ENCODE data around the gene CA9.

The CA9 gene

GRCh38 chr9:35679091-35679490 lies 5.4 kb downstream of the CA9 start:
- H3K27ac Mint-ChIP-seq: no peak overlapping the region
- no peak overlapping the region for H3K4me3 Mint-ChIP-seq

DNA sequence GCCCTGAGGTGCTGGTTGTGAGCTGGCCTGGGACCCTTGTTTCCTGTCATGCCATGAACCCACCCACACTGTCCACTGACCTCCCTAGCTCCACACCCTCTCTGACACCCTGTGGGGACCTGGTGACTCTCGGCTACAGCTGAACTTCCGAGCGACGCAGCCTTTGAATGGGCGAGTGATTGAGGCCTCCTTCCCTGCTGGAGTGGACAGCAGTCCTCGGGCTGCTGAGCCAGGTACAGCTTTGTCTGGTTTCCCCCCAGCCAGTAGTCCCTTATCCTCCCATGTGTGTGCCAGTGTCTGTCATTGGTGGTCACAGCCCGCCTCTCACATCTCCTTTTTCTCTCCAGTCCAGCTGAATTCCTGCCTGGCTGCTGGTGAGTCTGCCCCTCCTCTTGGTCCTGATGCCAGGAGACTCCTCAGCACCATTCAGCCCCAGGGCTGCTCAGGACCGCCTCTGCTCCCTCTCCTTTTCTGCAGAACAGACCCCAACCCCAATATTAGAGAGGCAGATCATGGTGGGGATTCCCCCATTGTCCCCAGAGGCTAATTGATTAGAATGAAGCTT lies 6.1 kb downstream of the CA9 start:
- Mint-ChIP-seq H3K9me3 (no peaks in the 10 kb centered on the region), H3K36me3 (ENCODE audit: low read depth) (no peaks in the 10 kb centered on the region), H3K27ac (no peak overlapping the region), H3K27me3 (peaks cover 5% of the 10 kb centered on the region), H3K4me3 (no peak overlapping the region), H3K4me1 (ENCODE audit: low read depth) (peaks cover 11% of the 10 kb centered on the region)
- no peak for DNase-seq

More at GRCh38 chr9:35679091-35679490, 5.4 kb downstream of the CA9 start:
- Mint-ChIP-seq H3K9me3 (no peaks in the 10 kb centered on the region), H3K36me3 (ENCODE audit: low read depth) (no peaks in the 10 kb centered on the region), H3K27me3 (peaks cover 10% of the 10 kb centered on the region), H3K4me1 (ENCODE audit: low read depth) (peaks cover 15% of the 10 kb centered on the region)
- DNase-seq: no peak

DNA sequence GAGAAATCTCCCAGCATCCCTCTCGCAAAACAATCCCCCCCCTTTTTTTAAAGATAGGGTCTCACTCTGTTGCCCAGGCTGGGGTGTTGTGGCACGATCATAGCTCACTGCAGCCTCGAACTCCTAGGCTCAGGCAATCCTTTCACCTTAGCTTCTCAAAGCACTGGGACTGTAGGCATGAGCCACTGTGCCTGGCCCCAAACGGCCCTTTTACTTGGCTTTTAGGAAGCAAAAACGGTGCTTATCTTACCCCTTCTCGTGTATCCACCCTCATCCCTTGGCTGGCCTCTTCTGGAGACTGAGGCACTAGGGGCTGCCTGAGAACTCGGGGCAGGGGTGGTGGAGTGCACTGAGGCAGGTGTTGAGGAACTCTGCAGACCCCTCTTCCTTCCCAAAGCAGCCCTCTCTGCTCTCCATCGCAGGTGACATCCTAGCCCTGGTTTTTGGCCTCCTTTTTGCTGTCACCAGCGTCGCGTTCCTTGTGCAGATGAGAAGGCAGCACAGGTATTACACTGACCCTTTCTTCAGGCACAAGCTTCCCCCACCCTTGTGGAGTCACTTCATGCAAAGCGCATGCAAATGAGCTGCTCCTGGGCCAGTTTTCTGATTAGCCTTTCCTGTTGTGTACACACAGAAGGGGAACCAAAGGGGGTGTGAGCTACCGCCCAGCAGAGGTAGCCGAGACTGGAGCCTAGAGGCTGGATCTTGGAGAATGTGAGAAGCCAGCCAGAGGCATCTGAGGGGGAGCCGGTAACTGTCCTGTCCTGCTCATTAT lies 6.8 kb downstream of the CA9 start:
- no peak for DNase-seq
- no peaks in the 10 kb centered on the region for H3K36me3 Mint-ChIP-seq (ENCODE audit: low read depth)
- no peaks in the 10 kb centered on the region for H3K9me3 Mint-ChIP-seq
- peaks cover 5% of the 10 kb centered on the region for H3K27me3 Mint-ChIP-seq
- H3K4me1 Mint-ChIP-seq (ENCODE audit: low read depth): peaks cover 8% of the 10 kb centered on the region
- H3K27ac Mint-ChIP-seq: no peak overlapping the region
- H3K4me3 Mint-ChIP-seq: no peak overlapping the region

GRCh38 chr9:35681341-35682002 lies 7.7 kb downstream of the CA9 start:
- no peaks in the 10 kb centered on the region for H3K9me3 Mint-ChIP-seq
- no peak for DNase-seq
- H3K4me3 Mint-ChIP-seq: no peak overlapping the region
- no peaks in the 10 kb centered on the region for H3K36me3 Mint-ChIP-seq (ENCODE audit: low read depth)
- H3K27me3 Mint-ChIP-seq: peaks cover 1% of the 10 kb centered on the region
- no peak overlapping the region for H3K27ac Mint-ChIP-seq
- H3K4me1 Mint-ChIP-seq (ENCODE audit: low read depth): peaks cover 3% of the 10 kb centered on the region

GRCh38 chr9:35682051-35682450 lies 8.3 kb downstream of the CA9 start:
- no peak for DNase-seq
- Mint-ChIP-seq H3K4me3 (no peak overlapping the region), H3K27ac (no peak overlapping the region), H3K27me3 (no peaks in the 10 kb centered on the region), H3K9me3 (no peaks in the 10 kb centered on the region), H3K36me3 (ENCODE audit: low read depth) (no peaks in the 10 kb centered on the region), H3K4me1 (ENCODE audit: low read depth) (peaks cover 2% of the 10 kb centered on the region)

GRCh38 chr9:35682520-35683315 lies 9.0 kb downstream of the CA9 start:
- no peaks in the 10 kb centered on the region for H3K27me3 Mint-ChIP-seq
- H3K4me3 Mint-ChIP-seq: no peak overlapping the region
- H3K36me3 Mint-ChIP-seq (ENCODE audit: low read depth): no peaks in the 10 kb centered on the region
- H3K4me1 Mint-ChIP-seq (ENCODE audit: low read depth): peaks cover 2% of the 10 kb centered on the region
- H3K27ac Mint-ChIP-seq: no peak overlapping the region
- H3K9me3 Mint-ChIP-seq: no peaks in the 10 kb centered on the region
- DNase-seq: no peak

- no peaks in the 10 kb centered on the region for H3K36me3 Mint-ChIP-seq (ENCODE audit: low read depth)
- no peak overlapping the region for H3K4me3 Mint-ChIP-seq
- no peaks in the 10 kb centered on the region for H3K9me3 Mint-ChIP-seq
- no peak for DNase-seq
- H3K27me3 Mint-ChIP-seq: no peaks in the 10 kb centered on the region
- H3K4me1 Mint-ChIP-seq (ENCODE audit: low read depth): peaks cover 6% of the 10 kb centered on the region
- no peak overlapping the region for H3K27ac Mint-ChIP-seq
Measured at GRCh38 chr9:35683323-35683722, 9.6 kb downstream of the CA9 start.

DNA sequence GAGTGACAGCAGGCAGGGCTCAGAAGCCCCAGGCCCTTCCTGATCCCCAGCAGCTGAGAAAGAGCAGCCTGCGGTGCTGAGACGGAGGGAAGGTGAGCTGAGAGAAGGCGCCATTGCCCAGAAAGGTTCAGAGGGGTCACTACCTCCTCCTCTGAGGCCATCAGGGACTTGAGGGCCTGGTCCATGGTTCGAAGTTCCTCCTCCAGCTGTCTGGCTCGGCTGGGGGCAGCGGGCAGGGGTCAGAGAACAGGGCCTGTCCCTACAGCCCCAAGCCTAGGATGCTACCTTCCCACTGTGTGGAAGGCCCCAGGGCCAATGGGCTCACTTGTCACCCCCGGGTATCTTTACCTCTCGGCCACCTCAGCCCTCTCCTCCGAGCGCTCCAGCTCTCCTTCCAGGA lies 11.2 kb downstream of the CA9 start:
- Mint-ChIP-seq H3K27me3 (no peaks in the 10 kb centered on the region), H3K27ac (no peak overlapping the region), H3K4me1 (ENCODE audit: low read depth) (peaks cover 18% of the 10 kb centered on the region), H3K36me3 (ENCODE audit: low read depth) (no peaks in the 10 kb centered on the region), H3K4me3 (no peak overlapping the region), H3K9me3 (no peaks in the 10 kb centered on the region)
- no peak for DNase-seq

GRCh38 chr9:35685506-35685905 lies 11.8 kb downstream of the CA9 start:
- no peak overlapping the region for H3K4me3 Mint-ChIP-seq
- no peak for DNase-seq
- H3K27me3 Mint-ChIP-seq: no peaks in the 10 kb centered on the region
- no peak overlapping the region for H3K27ac Mint-ChIP-seq
- H3K4me1 Mint-ChIP-seq (ENCODE audit: low read depth): peaks cover 18% of the 10 kb centered on the region
- H3K9me3 Mint-ChIP-seq: no peaks in the 10 kb centered on the region
- no peaks in the 10 kb centered on the region for H3K36me3 Mint-ChIP-seq (ENCODE audit: low read depth)

GRCh38 chr9:35686222-35687203 lies 12.8 kb downstream of the CA9 start:
- H3K4me1 Mint-ChIP-seq (ENCODE audit: low read depth): peaks cover 26% of the 10 kb centered on the region
- no peak overlapping the region for H3K27ac Mint-ChIP-seq
- H3K9me3 Mint-ChIP-seq: no peaks in the 10 kb centered on the region
- H3K4me3 Mint-ChIP-seq: no peak overlapping the region
- H3K27me3 Mint-ChIP-seq: no peaks in the 10 kb centered on the region
- DNase-seq: no peak
- H3K36me3 Mint-ChIP-seq (ENCODE audit: low read depth): no peaks in the 10 kb centered on the region

DNA sequence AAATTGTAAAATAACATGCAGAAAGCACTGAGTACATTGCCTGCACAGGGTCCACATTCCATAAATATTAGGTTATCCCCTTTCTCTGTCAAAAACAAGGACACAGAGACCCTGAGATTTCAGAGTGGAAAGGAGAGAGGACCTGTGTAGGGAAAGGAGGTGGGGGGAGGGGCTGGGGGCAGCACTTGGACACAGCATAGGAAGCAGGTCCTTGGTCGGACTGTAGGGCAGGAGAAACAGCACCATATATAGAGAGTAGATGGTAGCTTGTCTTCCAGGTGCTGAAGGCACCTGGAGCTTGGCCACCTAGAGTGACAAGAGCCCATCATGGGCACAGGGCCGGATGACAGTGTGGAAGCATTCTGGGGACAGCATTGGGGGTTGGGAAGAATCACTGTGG lies 13.6 kb downstream of the CA9 start:
- Mint-ChIP-seq H3K27ac (no peak overlapping the region), H3K4me3 (no peak overlapping the region)

GRCh38 chr9:35687972-35688557 lies 14.3 kb downstream of the CA9 start:
- Mint-ChIP-seq H3K4me3 (no peak overlapping the region), H3K36me3 (ENCODE audit: low read depth) (no peaks in the 10 kb centered on the region), H3K27ac (peak overlapping the region; percentile 14), H3K27me3 (no peaks in the 10 kb centered on the region), H3K9me3 (no peaks in the 10 kb centered on the region), H3K4me1 (ENCODE audit: low read depth) (peaks cover 29% of the 10 kb centered on the region)
- no peak for DNase-seq

More for the DNA sequence above, 13.6 kb downstream of the CA9 start:
- Mint-ChIP-seq H3K4me1 (ENCODE audit: low read depth) (peaks cover 29% of the 10 kb centered on the region), H3K9me3 (no peaks in the 10 kb centered on the region), H3K36me3 (ENCODE audit: low read depth) (no peaks in the 10 kb centered on the region), H3K27me3 (no peaks in the 10 kb centered on the region)
- no peak for DNase-seq
